Neural progenitor cell (in vitro differentiated cells): ENCODE data around the gene WDR45. TPM values are rescaled to one million over a fixed set of nuclear protein-coding genes. Genes with fewer than 3 reads are reported as not detected.

ENCODE experiments used
- DNase-seq: peaks from one replicate; pipeline ENCODE4 v3.0.0-alpha.2; 2016; ENCODE audit warnings: low spot score
- H2AFZ ChIP-seq: fragments of 200-600 bp; sonication (generic); replicated peaks from 2 replicates; pipeline ENCODE4 v1.6.1; 2016; ENCODE audit warnings: antibody characterized with exemption
- H3F3A ChIP-seq: fragments of 200-600 bp; sonication (generic); 2 replicates; pipeline ENCODE4 v1.6.1; 2016; ENCODE audit warnings: antibody characterized with exemption, low read depth
- H3K27ac ChIP-seq: fragments of 200-600 bp; sonication (generic); 2 replicates; pipeline ENCODE4 v1.5.1; 2016; ENCODE audit warnings: mild to moderate bottlenecking
- H3K27me3 ChIP-seq: fragments of 200-600 bp; sonication (generic); 2 replicates; pipeline ENCODE4 v1.6.1; 2016; ENCODE audit warnings: mild to moderate bottlenecking, moderate library complexity
- H3K36me3 ChIP-seq: fragments of 200-600 bp; sonication (generic); 2 replicates; pipeline ENCODE4 v1.5.1; 2016
- H3K4me1 ChIP-seq: fragments of 200-600 bp; sonication (generic); 2 replicates; pipeline ENCODE4 v1.6.1; 2016; ENCODE audit warnings: mixed run types
- H3K4me2 ChIP-seq: fragments of 200-600 bp; sonication (generic); 2 replicates; pipeline ENCODE4 v1.6.1; 2016
- H3K4me3 ChIP-seq: fragments of 200-600 bp; sonication (generic); 2 replicates; pipeline ENCODE4 v1.5.1; 2016
- H3K79me2 ChIP-seq: fragments of 200-600 bp; sonication (generic); 2 replicates; pipeline ENCODE4 v1.6.1; 2016; ENCODE audit warnings: low read depth
- H3K9ac ChIP-seq: fragments of 200-600 bp; sonication (generic); 2 replicates; pipeline ENCODE4 v1.6.1; 2016
- H3K9me3 ChIP-seq: fragments of 200-600 bp; sonication (generic); 2 replicates; pipeline ENCODE4 v1.5.1; 2016; ENCODE audit warnings: low read depth
- H4K20me1 ChIP-seq: fragments of 200-600 bp; sonication (generic); 2 replicates; pipeline ENCODE4 v1.6.1; 2016; ENCODE audit warnings: low read depth
- H3K27ac Mint-ChIP-seq: 3 replicates; pipeline ENCODE4 v1.8.0; 2021; ENCODE audit warnings: mixed read lengths
- H3K27me3 Mint-ChIP-seq: 2 replicates; pipeline ENCODE4 v1.8.0; 2022; ENCODE audit warnings: low read depth, mild to moderate bottlenecking, inconsistent platforms, moderate library complexity, mixed read lengths; ENCODE audit not compliant: insufficient read depth
- H3K36me3 Mint-ChIP-seq: 3 replicates; pipeline ENCODE4 v1.8.0; 2021; ENCODE audit warnings: mixed read lengths
- H3K4me1 Mint-ChIP-seq: 3 replicates; pipeline ENCODE4 v1.8.0; 2021; ENCODE audit warnings: mixed read lengths
- H3K4me3 Mint-ChIP-seq: 3 replicates; pipeline ENCODE4 v1.8.0; 2021; ENCODE audit warnings: mild to moderate bottlenecking, moderate library complexity, mixed read lengths
- H3K9me3 Mint-ChIP-seq: 3 replicates; pipeline ENCODE4 v1.8.0; 2020; ENCODE audit warnings: mixed read lengths
- EZH2 ChIP-seq: fragments of 200-600 bp; sonication (generic); IDR thresholded peaks from 2 replicates; pipeline ENCODE4 v1.6.1; 2017; ENCODE audit warnings: antibody characterized with exemption, mild to moderate bottlenecking, moderate library complexity
- EZH2phosphoT487 ChIP-seq: fragments of 200-600 bp; sonication (generic); IDR thresholded peaks from 2 replicates; pipeline ENCODE4 v1.6.1; 2017; ENCODE audit warnings: antibody characterized with exemption
- total RNA-seq: library from RNA; depleted of rRNA; stranded (reverse); fragments of >200 nt; gene quantifications from 2 replicates; pipeline ENCODE4 v1.2.3, GENCODE V29; 2015; ENCODE audit warnings: low replicate concordance
- TF ChIP-seq, protein P1 (sequence below): fragments of 200-600 bp; sonication (generic); IDR thresholded peaks from 2 replicates; pipeline ENCODE4 v1.5.1; 2017; ENCODE audit warnings: antibody characterized with exemption, mild to moderate bottlenecking

WDR45 gene
- total RNA-seq, 1 donor from 2014 or later: 19.7 TPM

- H3K9ac ChIP-seq: peak overlapping the region; percentile 32
- no peak for TF ChIP-seq EZH2phosphoT487
- no peak for TF ChIP-seq EZH2
- TF ChIP-seq, protein P1, sequence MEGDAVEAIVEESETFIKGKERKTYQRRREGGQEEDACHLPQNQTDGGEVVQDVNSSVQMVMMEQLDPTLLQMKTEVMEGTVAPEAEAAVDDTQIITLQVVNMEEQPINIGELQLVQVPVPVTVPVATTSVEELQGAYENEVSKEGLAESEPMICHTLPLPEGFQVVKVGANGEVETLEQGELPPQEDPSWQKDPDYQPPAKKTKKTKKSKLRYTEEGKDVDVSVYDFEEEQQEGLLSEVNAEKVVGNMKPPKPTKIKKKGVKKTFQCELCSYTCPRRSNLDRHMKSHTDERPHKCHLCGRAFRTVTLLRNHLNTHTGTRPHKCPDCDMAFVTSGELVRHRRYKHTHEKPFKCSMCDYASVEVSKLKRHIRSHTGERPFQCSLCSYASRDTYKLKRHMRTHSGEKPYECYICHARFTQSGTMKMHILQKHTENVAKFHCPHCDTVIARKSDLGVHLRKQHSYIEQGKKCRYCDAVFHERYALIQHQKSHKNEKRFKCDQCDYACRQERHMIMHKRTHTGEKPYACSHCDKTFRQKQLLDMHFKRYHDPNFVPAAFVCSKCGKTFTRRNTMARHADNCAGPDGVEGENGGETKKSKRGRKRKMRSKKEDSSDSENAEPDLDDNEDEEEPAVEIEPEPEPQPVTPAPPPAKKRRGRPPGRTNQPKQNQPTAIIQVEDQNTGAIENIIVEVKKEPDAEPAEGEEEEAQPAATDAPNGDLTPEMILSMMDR: no peak
- peaks cover 40% of the 10 kb centered on the region for H3K9me3 Mint-ChIP-seq
- peak overlapping the region; percentile 69 for H3K4me3 ChIP-seq
- H3K36me3 Mint-ChIP-seq: peaks cover 6% of the 10 kb centered on the region
- H3K27me3 ChIP-seq: no peaks in the 10 kb centered on the region
- peaks cover 7% of the 10 kb centered on the region for H3K79me2 ChIP-seq
- H3K4me3 Mint-ChIP-seq: peak overlapping the region; percentile 87
- no peak overlapping the region for H3K27ac Mint-ChIP-seq
- no peaks in the 10 kb centered on the region for H3K9me3 ChIP-seq
- H3K36me3 ChIP-seq: no peaks in the 10 kb centered on the region
- H2AFZ ChIP-seq: no peak overlapping the region
- peak; percentile 92 for DNase-seq
- H3K27me3 Mint-ChIP-seq: peaks cover 14% of the 10 kb centered on the region
- peaks cover 15% of the 10 kb centered on the region for H3K4me1 Mint-ChIP-seq
- no peaks in the 10 kb centered on the region for H4K20me1 ChIP-seq
- H3F3A ChIP-seq: peaks cover 4% of the 10 kb centered on the region
- H3K27ac ChIP-seq: peak overlapping the region; percentile 20
- peak overlapping the region; percentile 67 for H3K4me2 ChIP-seq
- H3K4me1 ChIP-seq: no peaks in the 10 kb centered on the region
These were observed 26.2 kb downstream of the WDR45 start for GRCh38 chrX:49053223-49054072.

- peaks cover 18% of the 10 kb centered on the region for H3F3A ChIP-seq
- no peaks in the 10 kb centered on the region for H3K36me3 Mint-ChIP-seq
- DNase-seq: no peak
- TF ChIP-seq EZH2phosphoT487 (no peak), EZH2 (no peak)
- TF ChIP-seq, protein P1: no peak
- H3K4me1 ChIP-seq: peaks cover 3% of the 10 kb centered on the region
- peak overlapping the region; percentile 34 for H3K4me3 ChIP-seq
- H3K27ac ChIP-seq: no peak overlapping the region
- no peak overlapping the region for H3K9ac ChIP-seq
- peak overlapping the region; percentile 94 for H3K4me3 Mint-ChIP-seq
- no peaks in the 10 kb centered on the region for H3K27me3 ChIP-seq
- peaks cover 29% of the 10 kb centered on the region for H3K9me3 Mint-ChIP-seq
- H3K27ac Mint-ChIP-seq: peak overlapping the region; percentile 81
- peaks cover 5% of the 10 kb centered on the region for H4K20me1 ChIP-seq
- H3K4me2 ChIP-seq: peak overlapping the region; percentile 63
- peaks cover 40% of the 10 kb centered on the region for H3K4me1 Mint-ChIP-seq
- peaks cover 31% of the 10 kb centered on the region for H3K79me2 ChIP-seq
- no peak overlapping the region for H2AFZ ChIP-seq
- H3K36me3 ChIP-seq: no peaks in the 10 kb centered on the region
- H3K27me3 Mint-ChIP-seq: peaks cover 10% of the 10 kb centered on the region
- no peaks in the 10 kb centered on the region for H3K9me3 ChIP-seq
These were observed 35.8 kb downstream of the WDR45 start for GRCh38 chrX:49043987-49044281.

DNA sequence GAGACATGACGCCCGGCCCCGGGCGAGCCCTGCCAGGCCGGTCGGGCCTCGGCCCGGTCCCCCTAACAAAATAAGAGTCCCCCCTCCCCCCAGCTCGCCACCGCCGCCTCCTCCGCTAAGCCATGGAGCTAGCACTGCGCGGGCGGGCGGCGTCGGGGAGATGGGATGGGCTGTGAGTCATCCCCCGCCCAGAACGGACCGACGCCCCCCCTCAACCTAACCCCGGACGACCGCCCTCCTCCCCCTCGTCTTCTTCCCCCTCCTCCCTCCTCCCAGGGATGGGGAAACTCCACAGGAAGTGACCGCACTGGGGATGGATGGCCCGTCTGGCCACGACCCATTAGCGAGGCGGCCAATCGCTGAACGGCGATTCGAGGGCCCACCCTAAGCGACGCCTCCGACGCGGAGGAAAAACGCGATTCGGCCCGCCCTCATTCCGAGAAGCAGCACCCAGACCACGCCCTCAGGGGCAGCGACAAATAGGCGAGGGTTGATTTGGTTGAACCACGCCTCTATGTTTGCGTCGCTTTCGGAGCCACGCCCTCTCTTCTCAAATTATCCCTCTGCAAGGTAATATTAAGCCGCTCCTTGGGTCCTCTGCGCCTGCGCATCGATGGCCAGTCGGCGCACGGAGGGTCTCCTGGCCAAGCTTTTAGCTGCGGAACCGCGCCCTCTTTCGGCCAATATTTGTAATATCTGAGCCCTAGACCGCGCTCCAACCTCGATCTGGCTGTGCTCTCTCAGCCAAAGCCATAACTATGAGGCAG, 36.3 kb downstream of the WDR45 start, which contains the start of gene TFE3:
TFE3 (minus strand) TSS at position 138 of the 767 bp plus-strand sequence; CDS start at position 7, 131 bp downstream.
- H2AFZ ChIP-seq: no peak within 1 kb of the TSS
- peaks cover 5% of the 10 kb centered on the region for H4K20me1 ChIP-seq
- no peaks in the 10 kb centered on the region for H3K27me3 ChIP-seq
- Mint-ChIP-seq H3K27ac (peak within 1 kb of the TSS; percentile 93), H3K27me3 (peaks cover 10% of the 10 kb centered on the region), H3K4me3 (peak within 1 kb of the TSS; percentile 94), H3K4me1 (peaks cover 44% of the 10 kb centered on the region), H3K9me3 (peaks cover 31% of the 10 kb centered on the region), H3K36me3 (peaks cover 4% of the 10 kb centered on the region)
- peaks cover 35% of the 10 kb centered on the region for H3K79me2 ChIP-seq
- peak within 1 kb of the TSS; percentile 58 for H3K9ac ChIP-seq
- H3K9me3 ChIP-seq: no peaks in the 10 kb centered on the region
- H3F3A ChIP-seq: peaks cover 18% of the 10 kb centered on the region
- no peaks in the 10 kb centered on the region for H3K36me3 ChIP-seq
- TF ChIP-seq EZH2 (no peak), EZH2phosphoT487 (no peak)
- TF ChIP-seq, protein P1: peak; percentile 65
- peak within 1 kb of the TSS; percentile 77 for H3K4me2 ChIP-seq
- H3K27ac ChIP-seq: peak within 1 kb of the TSS; percentile 56
- peak within 1 kb of the TSS; percentile 78 for H3K4me3 ChIP-seq
- peaks cover 3% of the 10 kb centered on the region for H3K4me1 ChIP-seq
- peak; percentile 99 for DNase-seq
